NCI-H1092 treated with DMSO at 0.1 percent for 48 hours (cell line): ENCODE data around the gene TUBA1A.
"Not testable (repeated sequence)": the region's sequence is repeated elsewhere in the genome, so short reads cannot be mapped to it uniquely, and the experiment has no call there.

Experiments
- DNase-seq: peaks from one replicate; lab custom pipeline; 2025; lab: John Stamatoyannopoulos, UW

The TUBA1A gene

GRCh38 chr12:49201595-49202295, 12.9 kb upstream of the TUBA1A start:
- peak; percentile 74 for DNase-seq

GRCh38 chr12:49200919-49201594, 12.2 kb upstream of the TUBA1A start:
- peak; percentile 91 for DNase-seq

GRCh38 chr12:49198431-49199155, 9.7 kb upstream of the TUBA1A start:
- DNase-seq: peak; percentile 70

- no peak for DNase-seq
These were observed 8.4 kb upstream of the TUBA1A start for GRCh38 chr12:49197256-49197655.

- DNase-seq: no peak
These were observed 6.9 kb upstream of the TUBA1A start for GRCh38 chr12:49195736-49196135.

GRCh38 chr12:49193746-49194145, 4.9 kb upstream of the TUBA1A start:
- not testable (repeated sequence) for DNase-seq

- not testable (repeated sequence) for DNase-seq
These were observed 2.6 kb upstream of the TUBA1A start for GRCh38 chr12:49191498-49191897.

- DNase-seq: peak; percentile 32
These were observed 2.1 kb upstream of the TUBA1A start for GRCh38 chr12:49190974-49191373.

- peak; percentile 75 for DNase-seq
These were observed 1.1 kb upstream of the TUBA1A start for GRCh38 chr12:49189731-49190716.

GRCh38 chr12:49188201-49188915, 522 bp downstream of the TUBA1A start:
- DNase-seq: peak; percentile 29

GRCh38 chr12:49187184-49187583, 1.7 kb downstream of the TUBA1A start:
- DNase-seq: peak; percentile 5

- not testable (repeated sequence) for DNase-seq
These were observed 2.6 kb downstream of the TUBA1A start for GRCh38 chr12:49186307-49186706.

GRCh38 chr12:49184697-49185096, 4.2 kb downstream of the TUBA1A start:
- not testable (repeated sequence) for DNase-seq

- DNase-seq: not testable (repeated sequence)
These were observed 5.5 kb downstream of the TUBA1A start for GRCh38 chr12:49183214-49183950.

GRCh38 chr12:49174218-49174617, 14.7 kb downstream of the TUBA1A start:
- no peak for DNase-seq

GRCh38 chr12:49170924-49171323, 18.0 kb downstream of the TUBA1A start:
- no peak for DNase-seq

GRCh38 chr12:49165114-49165513, 23.8 kb downstream of the TUBA1A start:
- DNase-seq: no peak

- not testable (repeated sequence) for DNase-seq
These were observed 27.0 kb downstream of the TUBA1A start for GRCh38 chr12:49161901-49162300.

GRCh38 chr12:49161092-49161795, 27.6 kb downstream of the TUBA1A start:
- no peak for DNase-seq

- no peak for DNase-seq
These were observed 28.5 kb downstream of the TUBA1A start for GRCh38 chr12:49160399-49160798.
